ENCODE data around the gene FHOD3. TPM values are rescaled to one million over a fixed set of nuclear protein-coding genes. Genes with fewer than 3 reads are reported as not detected.

FHOD3 gene
- total and polyA plus RNA-seq, 2 of the 4 experiments (the other 2 are of a cell fraction), result 14.6 to 16.0 TPM

DNA sequence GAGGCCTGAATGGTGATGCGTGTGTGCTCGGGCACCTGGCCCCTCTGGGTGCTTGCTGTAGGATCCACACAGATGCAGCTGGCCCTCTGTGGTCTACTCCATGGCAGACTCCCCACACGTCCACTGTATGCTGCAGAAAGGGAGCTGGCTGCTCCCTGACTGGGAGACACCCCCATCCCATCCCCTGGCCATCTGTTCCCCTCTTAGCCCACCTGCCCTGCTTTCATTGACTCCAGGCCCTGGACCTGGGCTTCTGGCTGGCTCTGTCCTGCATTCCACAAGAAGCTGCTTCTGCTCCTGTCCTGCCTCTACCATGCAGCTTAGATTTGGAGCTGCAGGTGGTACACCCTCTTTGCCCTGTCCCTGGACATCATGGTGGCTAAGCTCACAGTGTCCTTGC, 80.1 kb downstream of the FHOD3 start:
- no peak overlapping the region for H3K14ac ChIP-seq (replicated peaks; ENCODE audit: low read depth, low read length)
- no peak overlapping the region for H4K5ac ChIP-seq (ENCODE audit: low read depth, low read length)
- no TSS peak for BruUV-seq (replicated peaks)
- no peaks in the 10 kb centered on the region for H3K36me3 ChIP-seq (ENCODE audit: control insufficient read depth, insufficient read depth, low read length)
- H2AFZ ChIP-seq (replicated peaks; ENCODE audit: low read length, poor library complexity), result no peak overlapping the region
- intact Hi-C loops (cut with micrococcal nuclease) (no loop called here), in situ Hi-C loops (cut with MboI; ENCODE audit: low sequenced_read_pairs) (no loop called here), dilution Hi-C loops (cut with HindIII; ENCODE audit: low sequenced_read_pairs, unreplicated experiment) (no loop called here)
- H2BK15ac ChIP-seq (ENCODE audit: low read depth, low read length), result no peak overlapping the region
- no peak overlapping the region for H2BK120ac ChIP-seq (ENCODE audit: low read depth, low read length)
- no peak overlapping the region for H3K9ac ChIP-seq (ENCODE audit: low read depth, low read length)
- DNase-seq (no peak), ATAC-seq (ENCODE audit: low read depth) (no peak)
- H3K79me1 ChIP-seq (ENCODE audit: low read depth in 1 of 2, low read length in 2 of 2), result peaks cover 0 to 3% of the 10 kb centered on the region in 2 experiments; a peak in 1 of 4 replicates
- no peak overlapping the region for H3K18ac ChIP-seq (ENCODE audit: low read depth, low read length)
- no peak overlapping the region for H2AK9ac ChIP-seq (replicated peaks; ENCODE audit: low read depth, low read length, poor library complexity)
- H4K8ac ChIP-seq (ENCODE audit: low read depth in 2 of 2, low read length in 2 of 2), result no peak overlapping the region
- no peaks in the 10 kb centered on the region for H3K9me3 ChIP-seq (ENCODE audit: control insufficient read depth, insufficient read depth, low read length)
- TF ChIP-seq CEBPB (IDR thresholded peaks at IDR 0.05; ENCODE audit: low read depth, low read length), result no peak
- TF ChIP-seq MAZ (IDR thresholded peaks at IDR 0.05; ENCODE audit: borderline replicate concordance, low read depth, low read length), result no peak
- no peak for TF ChIP-seq FOS (IDR thresholded peaks at IDR 0.05; ENCODE audit: low read depth, low read length)
- TF ChIP-seq RCOR1 (IDR thresholded peaks at IDR 0.05; ENCODE audit: insufficient replicate concordance, low read length), result no peak
- no peak for TF ChIP-seq MAFK (IDR thresholded peaks at IDR 0.05; ENCODE audit: low read depth, low read length)
- TF ChIP-seq POLR2A (IDR thresholded peaks at IDR 0.05; ENCODE audit: low read depth, low read length), result no peak
- TF ChIP-seq CHD1 (IDR thresholded peaks at IDR 0.05; ENCODE audit: low read depth, low read length), result no peak
- H4K91ac ChIP-seq (ENCODE audit: insufficient read depth, low read depth, low read length), result no peak overlapping the region
- no peak overlapping the region for H3K4me2 ChIP-seq (ENCODE audit: low read depth, low read length)
- ChIA-PET POLR2A (ENCODE audit: unreplicated experiment) (no interaction called here), CTCF (interaction anchor here (0.7 kb wide), 1 partner anchor 129 kb away, joined by 3 read pairs; no protein-coding TSS in a partner anchor)
- no peaks in the 10 kb centered on the region for H3K27me3 ChIP-seq (ENCODE audit: control insufficient read depth, insufficient read depth, low read length)
- H3K9me1 ChIP-seq (ENCODE audit: insufficient read depth, low read length), result peaks cover 6% of the 10 kb centered on the region
- no peak overlapping the region for H2BK5ac ChIP-seq (ENCODE audit: low read depth, low read length, poor library complexity, severe bottlenecking)
- H3K23ac ChIP-seq (ENCODE audit: low read depth, low read length), result no peak overlapping the region
- H2AK5ac ChIP-seq (ENCODE audit: low read depth, low read length), result no peak overlapping the region
- H3K56ac ChIP-seq (ENCODE audit: extremely low read depth, insufficient read depth, low read length), result no peak overlapping the region
- H3K27ac ChIP-seq (ENCODE audit: insufficient read depth, low read length), result no peak overlapping the region
- H3K4me3 ChIP-seq (ENCODE audit: insufficient read depth, low read depth, low read length), result no peak overlapping the region
- WGBS, 2 experiments (ENCODE audit: extremely low coverage in 2 of 2, insufficient read length in 1 of 2), result no CpG with 5 or more reads among the region's 3 CpGs
- H3K4me1 ChIP-seq (ENCODE audit: control insufficient read depth, insufficient read depth, low read length), result peaks cover 8% of the 10 kb centered on the region
- no peak overlapping the region for H2BK20ac ChIP-seq (ENCODE audit: low read depth, low read length)
- no peak overlapping the region for H3K4ac ChIP-seq (ENCODE audit: low read depth, low read length)
- 0 out of 2 replicates have a peak, but pooled peaks cover 2% of the 10 kb centered on the region for H4K20me1 ChIP-seq (ENCODE audit: insufficient read depth, low read length)

Data from IMR-90 (cell line).